ENCODE results near the gene SFRP2.

SFRP2 gene

DNA sequence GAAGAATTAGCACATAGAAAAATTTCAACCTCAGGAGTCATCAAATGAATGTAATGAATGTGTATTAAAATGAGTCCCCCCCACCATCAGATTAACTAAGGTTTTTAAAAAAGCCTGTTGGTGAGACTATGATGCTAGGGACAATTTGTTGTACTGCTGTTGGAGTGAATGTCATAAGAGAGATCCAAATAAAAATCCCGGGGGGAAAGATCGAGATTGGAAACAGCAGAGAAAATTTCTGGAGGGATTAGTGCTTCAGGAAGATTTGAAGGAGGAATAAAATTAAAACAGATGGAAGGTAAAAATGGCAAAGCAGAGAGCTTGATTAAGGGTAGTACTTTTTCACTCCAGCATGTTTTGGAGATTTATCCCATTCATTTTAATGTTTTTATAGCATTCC, 25.9 kb upstream of the SFRP2 start:
- WGBS (ENCODE audit: extremely low coverage, insufficient coverage, insufficient read length) = no CpG with 5 or more reads among the region's 2 CpGs
- H3K18ac ChIP-seq (ENCODE audit: low read length) = no peak overlapping the region
- H3K23ac ChIP-seq (ENCODE audit: low read length) = no peak overlapping the region
- H3K9ac ChIP-seq (ENCODE audit: low read length) = no peak overlapping the region
- no peaks in the 10 kb centered on the region for H3K36me3 ChIP-seq (ENCODE audit: control insufficient read depth in 1 of 2, insufficient read depth in 2 of 2, low read length in 2 of 2)
- no peak overlapping the region for H3K4ac ChIP-seq (ENCODE audit: low read depth, low read length)
- H3K4me3 ChIP-seq (ENCODE audit: low read depth, low read length) = no peak overlapping the region
- H3K27ac ChIP-seq (ENCODE audit: low read depth, low read length) = no peak overlapping the region
- H2BK12ac ChIP-seq (ENCODE audit: low read length) = no peak overlapping the region
- H3K4me1 ChIP-seq (ENCODE audit: control insufficient read depth in 1 of 2, insufficient read depth in 2 of 2, low read length in 2 of 2) = no peaks in the 10 kb centered on the region
- H4K12ac ChIP-seq (ENCODE audit: low read depth, low read length) = no peak overlapping the region
- H3K9me3 ChIP-seq (ENCODE audit: insufficient read depth, low read depth, low read length) = no peaks in the 10 kb centered on the region
- no peaks in the 10 kb centered on the region for H3K79me1 ChIP-seq (ENCODE audit: low read length)
- no peaks in the 10 kb centered on the region for H3K79me2 ChIP-seq (ENCODE audit: control insufficient read depth, insufficient read depth, low read length, poor library complexity)
- H2BK5ac ChIP-seq (ENCODE audit: low read depth, low read length, poor library complexity) = no peak overlapping the region
- no peak overlapping the region for H3K14ac ChIP-seq (ENCODE audit: low read length)
- H2AFZ ChIP-seq (ENCODE audit: insufficient read depth, low read length, poor library complexity) = no peak overlapping the region
- no peak overlapping the region for H2AK5ac ChIP-seq (ENCODE audit: low read length)
- H3K4me2 ChIP-seq (ENCODE audit: low read length) = no peak overlapping the region
- no peak overlapping the region for H4K8ac ChIP-seq (ENCODE audit: low read depth, low read length)
- H3K27me3 ChIP-seq (ENCODE audit: insufficient read depth, low read length) = no peaks in the 10 kb centered on the region
- no peak overlapping the region for H4K91ac ChIP-seq (ENCODE audit: low read depth, low read length)
- DNase-seq = no peak
- no peak overlapping the region for H2BK120ac ChIP-seq (ENCODE audit: insufficient read depth, low read length, poor library complexity)

DNA sequence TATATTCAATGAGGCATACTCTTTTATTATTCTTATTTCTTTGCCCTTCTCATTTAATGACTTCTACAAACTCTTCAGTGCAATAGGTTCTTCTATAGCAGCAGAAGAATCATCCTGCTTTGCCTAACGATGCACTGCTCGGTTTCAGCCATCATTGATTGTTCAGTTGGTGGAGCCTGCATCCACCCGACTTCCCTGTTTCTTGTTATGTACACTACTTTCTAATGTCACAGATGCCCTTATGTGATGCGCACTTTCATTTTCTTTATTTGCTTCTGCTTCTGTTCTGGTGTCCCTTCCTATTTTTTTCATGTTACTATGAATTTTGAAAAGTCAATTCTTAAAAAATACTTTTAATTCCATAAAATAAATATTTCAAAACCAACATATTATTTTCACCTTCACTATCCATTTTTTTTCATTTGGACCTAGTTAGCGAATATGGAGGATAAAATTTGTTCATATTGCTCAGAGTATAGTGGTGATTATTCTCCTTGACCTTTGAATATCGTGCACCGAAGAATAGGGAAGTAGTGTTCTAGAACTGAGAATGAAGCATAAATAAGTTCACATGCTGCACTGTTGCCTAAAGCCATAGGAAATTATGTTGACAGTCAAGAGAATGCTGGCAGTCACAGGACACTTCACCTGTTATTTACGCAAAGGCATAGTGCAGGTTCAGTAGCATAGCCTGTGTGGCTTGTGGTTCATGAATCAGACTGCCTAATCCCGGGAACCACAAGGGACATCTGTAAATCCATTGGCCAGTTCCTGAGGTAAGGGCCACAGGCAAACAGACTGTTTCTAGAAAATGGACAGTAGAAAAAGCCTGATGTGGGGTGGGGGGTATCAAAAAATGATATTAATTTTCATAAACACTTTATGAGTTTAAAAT, 21.3 kb upstream of the SFRP2 start:
- no peak for DNase-seq
- Histone ChIP-seq H2BK120ac (ENCODE audit: insufficient read depth, low read length, poor library complexity) (no peak overlapping the region), H2AK5ac (ENCODE audit: low read length) (no peak overlapping the region), H2AFZ (ENCODE audit: insufficient read depth, low read length, poor library complexity) (no peak overlapping the region), H4K12ac (ENCODE audit: low read depth, low read length) (no peak overlapping the region), H3K36me3 (ENCODE audit: control insufficient read depth in 1 of 2, insufficient read depth in 2 of 2, low read length in 2 of 2) (no peaks in the 10 kb centered on the region), H4K8ac (ENCODE audit: low read depth, low read length) (no peak overlapping the region), H3K79me1 (ENCODE audit: low read length) (no peaks in the 10 kb centered on the region), H3K4me3 (ENCODE audit: low read depth, low read length) (no peak overlapping the region), H3K18ac (ENCODE audit: low read length) (no peak overlapping the region), H3K14ac (ENCODE audit: low read length) (no peak overlapping the region), H3K27me3 (ENCODE audit: insufficient read depth, low read length) (no peaks in the 10 kb centered on the region), H4K91ac (ENCODE audit: low read depth, low read length) (no peak overlapping the region), H3K9me3 (ENCODE audit: insufficient read depth, low read depth, low read length) (no peaks in the 10 kb centered on the region), H2BK12ac (ENCODE audit: low read length) (no peak overlapping the region), H3K9ac (ENCODE audit: low read length) (no peak overlapping the region), H3K4me1 (ENCODE audit: control insufficient read depth in 1 of 2, insufficient read depth in 2 of 2, low read length in 2 of 2) (no peaks in the 10 kb centered on the region), H3K79me2 (ENCODE audit: control insufficient read depth, insufficient read depth, low read length, poor library complexity) (no peaks in the 10 kb centered on the region), H3K23ac (ENCODE audit: low read length) (no peak overlapping the region), H3K4me2 (ENCODE audit: low read length) (no peak overlapping the region), H3K27ac (ENCODE audit: low read depth, low read length) (no peak overlapping the region), H2BK5ac (ENCODE audit: low read depth, low read length, poor library complexity) (no peak overlapping the region), H3K4ac (ENCODE audit: low read depth, low read length) (no peak overlapping the region)
- WGBS (ENCODE audit: extremely low coverage, insufficient coverage, insufficient read length) = no CpG with 5 or more reads among the region's 9 CpGs

DNA sequence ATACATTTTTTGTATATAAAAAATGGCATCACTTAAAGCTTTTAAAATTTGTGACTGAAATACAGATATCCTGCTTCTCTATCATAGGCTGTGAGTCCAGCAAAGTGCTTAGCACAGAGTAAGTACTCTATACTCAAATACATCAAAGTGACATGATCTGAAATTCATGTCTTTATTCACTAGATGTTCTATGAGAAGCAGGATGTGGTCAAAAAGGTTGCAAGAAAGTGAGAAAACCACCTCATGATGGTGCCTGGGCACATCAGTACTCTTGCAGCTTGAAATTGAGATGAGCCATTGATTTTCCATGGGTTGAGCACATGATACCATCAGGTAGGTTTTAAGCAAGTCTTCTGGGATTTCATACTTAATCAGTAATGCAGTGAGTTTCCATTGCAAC, 20.4 kb upstream of the SFRP2 start:
- H3K4me3 ChIP-seq (ENCODE audit: low read depth, low read length) = no peak overlapping the region
- no peak overlapping the region for H2AK5ac ChIP-seq (ENCODE audit: low read length)
- no peak overlapping the region for H3K27ac ChIP-seq (ENCODE audit: low read depth, low read length)
- H3K36me3 ChIP-seq (ENCODE audit: control insufficient read depth in 1 of 2, insufficient read depth in 2 of 2, low read length in 2 of 2) = no peaks in the 10 kb centered on the region
- H3K4me1 ChIP-seq (ENCODE audit: control insufficient read depth in 1 of 2, insufficient read depth in 2 of 2, low read length in 2 of 2) = peaks cover 0 to 2% of the 10 kb centered on the region in 2 experiments
- no peak overlapping the region for H3K23ac ChIP-seq (ENCODE audit: low read length)
- no peak overlapping the region for H3K4me2 ChIP-seq (ENCODE audit: low read length)
- H3K4ac ChIP-seq (ENCODE audit: low read depth, low read length) = no peak overlapping the region
- no peak overlapping the region for H3K14ac ChIP-seq (ENCODE audit: low read length)
- H4K12ac ChIP-seq (ENCODE audit: low read depth, low read length) = no peak overlapping the region
- no peak overlapping the region for H2AFZ ChIP-seq (ENCODE audit: insufficient read depth, low read length, poor library complexity)
- no peaks in the 10 kb centered on the region for H3K27me3 ChIP-seq (ENCODE audit: insufficient read depth, low read length)
- no peak overlapping the region for H2BK120ac ChIP-seq (ENCODE audit: insufficient read depth, low read length, poor library complexity)
- no peak overlapping the region for H2BK5ac ChIP-seq (ENCODE audit: low read depth, low read length, poor library complexity)
- no peaks in the 10 kb centered on the region for H3K9me3 ChIP-seq (ENCODE audit: insufficient read depth, low read depth, low read length)
- no peak overlapping the region for H4K8ac ChIP-seq (ENCODE audit: low read depth, low read length)
- no peak for DNase-seq
- H3K18ac ChIP-seq (ENCODE audit: low read length) = no peak overlapping the region
- no peaks in the 10 kb centered on the region for H3K79me2 ChIP-seq (ENCODE audit: control insufficient read depth, insufficient read depth, low read length, poor library complexity)
- no peak overlapping the region for H3K9ac ChIP-seq (ENCODE audit: low read length)
- no peaks in the 10 kb centered on the region for H3K79me1 ChIP-seq (ENCODE audit: low read length)
- H2BK12ac ChIP-seq (ENCODE audit: low read length) = no peak overlapping the region
- no peak overlapping the region for H4K91ac ChIP-seq (ENCODE audit: low read depth, low read length)

DNA sequence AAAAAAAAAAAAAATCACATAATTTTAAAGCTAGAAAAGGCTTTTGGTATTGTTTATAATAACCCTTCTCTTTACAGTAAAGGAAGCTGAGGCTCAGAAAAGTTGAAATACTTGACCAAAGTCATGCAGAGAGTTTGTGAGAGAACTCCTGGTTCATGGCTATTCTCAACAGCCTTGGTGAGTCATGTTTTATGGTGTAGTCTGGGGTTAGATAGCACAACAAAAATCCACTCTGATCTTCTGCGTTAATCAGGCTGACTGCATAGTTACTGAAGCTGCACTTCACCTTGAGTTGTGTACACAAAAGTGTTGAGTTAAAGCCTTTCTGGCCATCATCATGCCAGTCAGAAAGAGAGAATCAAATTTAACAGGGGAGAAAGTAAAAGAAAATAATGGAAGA, 19.3 kb upstream of the SFRP2 start:
- Histone ChIP-seq H3K14ac (ENCODE audit: low read length) (no peak overlapping the region), H3K18ac (ENCODE audit: low read length) (no peak overlapping the region), H3K36me3 (ENCODE audit: control insufficient read depth in 1 of 2, insufficient read depth in 2 of 2, low read length in 2 of 2) (no peaks in the 10 kb centered on the region), H3K27me3 (ENCODE audit: insufficient read depth, low read length) (no peaks in the 10 kb centered on the region), H3K4ac (ENCODE audit: low read depth, low read length) (no peak overlapping the region), H3K9ac (ENCODE audit: low read length) (no peak overlapping the region), H3K4me2 (ENCODE audit: low read length) (no peak overlapping the region), H3K79me2 (ENCODE audit: control insufficient read depth, insufficient read depth, low read length, poor library complexity) (no peaks in the 10 kb centered on the region), H2AK5ac (ENCODE audit: low read length) (no peak overlapping the region), H4K8ac (ENCODE audit: low read depth, low read length) (no peak overlapping the region), H3K4me1 (ENCODE audit: control insufficient read depth in 1 of 2, insufficient read depth in 2 of 2, low read length in 2 of 2) (peaks cover 0 to 2% of the 10 kb centered on the region in 2 experiments), H4K12ac (ENCODE audit: low read depth, low read length) (no peak overlapping the region), H3K27ac (ENCODE audit: low read depth, low read length) (no peak overlapping the region), H3K79me1 (ENCODE audit: low read length) (no peaks in the 10 kb centered on the region), H2BK120ac (ENCODE audit: insufficient read depth, low read length, poor library complexity) (no peak overlapping the region), H3K9me3 (ENCODE audit: insufficient read depth, low read depth, low read length) (no peaks in the 10 kb centered on the region), H2BK5ac (ENCODE audit: low read depth, low read length, poor library complexity) (no peak overlapping the region), H2AFZ (ENCODE audit: insufficient read depth, low read length, poor library complexity) (no peak overlapping the region), H3K4me3 (ENCODE audit: low read depth, low read length) (no peak overlapping the region), H3K23ac (ENCODE audit: low read length) (no peak overlapping the region), H4K91ac (ENCODE audit: low read depth, low read length) (no peak overlapping the region), H2BK12ac (ENCODE audit: low read length) (no peak overlapping the region)
- WGBS (ENCODE audit: extremely low coverage, insufficient coverage, insufficient read length) = no CpG with 5 or more reads among the region's 1 CpG
- no peak for DNase-seq
